D721Med (cell line): ENCODE results near the gene ABHD12B.
"Not testable (repeated sequence)": the region's sequence is repeated elsewhere in the genome, so short reads cannot be mapped to it uniquely, and the experiment has no call there.

Experiments
- DNase-seq: peaks from one replicate; pipeline ENCODE4 v3.0.0; 2011; ENCODE audit warnings: low spot score; ENCODE audit not compliant: insufficient read length
- FAIRE-seq: peaks from 2 replicates; lab custom pipeline; 2011; peaks lifted over from hg19 to GRCh38; lab: Jason Lieb, UNC
- CTCF ChIP-seq: IDR thresholded peaks from 2 replicates; pipeline ENCODE4 v1.5.1; 2012; ENCODE audit warnings: mild to moderate bottlenecking, control low read depth; ENCODE audit not compliant: insufficient read depth; ENCODE audit errors: missing control alignments

ABHD12B gene

GRCh38 chr14:50910495-50911420 is 38.9 kb downstream of the ABHD12B start:
- no peak for DNase-seq
- TF ChIP-seq CTCF, result no peak
- FAIRE-seq, result no peak

GRCh38 chr14:50917449-50917848 is 45.6 kb downstream of the ABHD12B start:
- DNase-seq, result no peak
- no peak for TF ChIP-seq CTCF
- no peak for FAIRE-seq

- not testable (repeated sequence) for DNase-seq, FAIRE-seq
Observed at GRCh38 chr14:50919524-50919923, 47.7 kb downstream of the ABHD12B start.

GRCh38 chr14:50920482-50921230 is 48.8 kb downstream of the ABHD12B start:
- no peak for FAIRE-seq

GRCh38 chr14:50922803-50923202 is 51.0 kb downstream of the ABHD12B start:
- no peak for DNase-seq
- no peak for FAIRE-seq
- no peak for TF ChIP-seq CTCF

More at GRCh38 chr14:50920482-50921230, 48.8 kb downstream of the ABHD12B start:
- no peak for DNase-seq
- TF ChIP-seq CTCF, result no peak

- TF ChIP-seq CTCF, result no peak
- DNase-seq, result no peak
- no peak for FAIRE-seq
Observed at GRCh38 chr14:50924236-50924635, 52.4 kb downstream of the ABHD12B start.

GRCh38 chr14:50924843-50925242 is 53.0 kb downstream of the ABHD12B start:
- DNase-seq (no peak), FAIRE-seq (no peak)
- no peak for TF ChIP-seq CTCF
